ENCODE data around the gene HES1.
"Not testable (repeated sequence)": the region's sequence is repeated elsewhere in the genome, so short reads cannot be mapped to it uniquely, and the experiment has no call there.

Gene HES1

DNA sequence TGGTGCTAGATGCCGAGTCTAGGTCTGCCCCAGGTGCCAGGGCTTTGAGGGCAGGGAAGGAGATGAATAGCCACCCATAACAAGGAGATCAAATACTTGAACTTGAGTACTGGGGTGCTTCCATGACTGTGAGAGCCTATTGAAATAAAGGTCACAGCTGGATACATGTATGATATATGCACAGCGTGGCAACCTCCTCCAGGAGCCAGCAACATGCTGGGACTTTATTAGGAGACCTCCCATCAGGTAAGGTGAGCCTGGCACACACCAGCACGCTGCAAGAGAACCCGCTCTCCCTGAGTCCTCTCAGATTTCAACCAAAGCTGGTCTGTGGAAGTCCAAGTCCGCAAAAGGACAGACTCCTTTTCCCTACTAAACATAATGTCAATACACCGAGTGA lies 10.5 kb upstream of the HES1 start:
- DNase-seq (ENCODE audit: low read depth in 2 of 3, low spot score in 2 of 3), result no peak

DNA sequence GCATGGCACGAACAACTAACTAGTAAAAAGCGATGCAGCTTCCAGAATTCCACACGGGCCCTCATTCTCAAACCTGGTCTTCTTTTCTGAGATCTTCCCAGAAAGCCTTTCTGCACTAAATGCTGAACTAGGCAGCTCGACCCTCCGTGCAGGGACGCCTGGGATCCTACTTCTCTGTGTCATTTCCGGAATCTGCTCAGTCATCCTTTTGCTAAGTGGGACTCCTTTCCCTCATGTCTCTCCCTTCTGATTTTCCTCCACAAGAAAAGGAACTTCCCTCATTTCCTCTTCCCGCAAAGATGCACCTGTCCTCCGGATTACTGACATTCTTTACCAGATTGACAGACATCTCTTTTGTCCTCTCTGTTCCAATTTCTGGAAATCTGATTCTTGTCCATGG lies 9.2 kb upstream of the HES1 start:
- DNase-seq (ENCODE audit: low read depth in 2 of 3, low spot score in 2 of 3), result no peak

DNA sequence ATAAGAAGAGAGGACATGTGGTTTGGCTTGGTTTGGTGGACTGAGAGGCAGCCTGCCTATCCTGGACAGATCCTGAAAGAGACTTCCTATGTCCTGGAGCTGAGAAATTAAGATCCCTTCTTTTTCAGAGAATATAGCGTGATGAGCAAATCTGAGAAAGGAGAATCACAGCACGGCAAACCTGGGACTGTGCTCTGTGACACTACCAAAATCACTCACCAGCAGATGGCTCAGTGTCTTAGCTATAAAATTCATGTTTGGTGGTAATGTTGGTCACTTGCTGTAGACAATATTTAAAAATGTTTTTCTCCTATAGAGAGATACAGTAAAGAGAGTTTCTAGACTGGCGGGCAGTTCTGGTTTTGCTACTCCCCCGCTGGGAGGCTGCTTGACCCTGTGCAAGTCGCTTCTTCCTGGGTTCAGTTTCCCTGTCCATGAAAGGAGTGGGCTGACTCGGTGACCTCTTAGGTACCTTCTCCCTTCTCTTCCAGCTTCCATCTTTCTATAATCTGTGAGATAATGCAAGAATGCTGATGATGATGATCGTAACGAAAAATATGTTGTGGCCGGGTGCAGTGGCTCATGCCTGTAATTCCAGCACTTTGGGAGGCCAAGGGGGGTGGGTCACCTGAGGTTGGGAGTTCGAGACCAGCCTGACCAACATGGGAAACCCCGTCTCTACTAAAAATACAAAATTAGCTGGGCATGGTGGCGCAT lies 7.6 kb upstream of the HES1 start:
- DNase-seq (ENCODE audit: low read depth in 2 of 3, low spot score in 2 of 3), result no peak

DNA sequence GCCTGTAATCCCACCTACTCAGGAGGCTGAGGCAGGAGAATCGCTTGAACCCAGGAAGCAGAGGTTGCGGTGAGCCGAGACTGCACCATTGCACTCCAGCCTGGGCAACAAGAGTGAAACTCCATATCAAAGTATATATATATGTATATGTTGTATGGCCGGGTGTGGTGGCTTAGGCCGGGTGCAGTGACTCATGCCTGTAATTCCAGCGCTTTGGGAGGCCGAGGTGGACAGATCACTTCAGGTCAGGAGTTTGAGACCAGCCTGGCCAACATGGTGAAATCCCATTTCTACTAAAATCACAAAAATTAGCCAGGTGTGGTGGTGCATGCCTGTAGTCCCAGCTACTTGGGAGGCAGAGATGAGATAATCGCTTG lies 7.0 kb upstream of the HES1 start:
- DNase-seq (ENCODE audit: low read depth in 2 of 3, low spot score in 2 of 3), result not testable (repeated sequence)

DNA sequence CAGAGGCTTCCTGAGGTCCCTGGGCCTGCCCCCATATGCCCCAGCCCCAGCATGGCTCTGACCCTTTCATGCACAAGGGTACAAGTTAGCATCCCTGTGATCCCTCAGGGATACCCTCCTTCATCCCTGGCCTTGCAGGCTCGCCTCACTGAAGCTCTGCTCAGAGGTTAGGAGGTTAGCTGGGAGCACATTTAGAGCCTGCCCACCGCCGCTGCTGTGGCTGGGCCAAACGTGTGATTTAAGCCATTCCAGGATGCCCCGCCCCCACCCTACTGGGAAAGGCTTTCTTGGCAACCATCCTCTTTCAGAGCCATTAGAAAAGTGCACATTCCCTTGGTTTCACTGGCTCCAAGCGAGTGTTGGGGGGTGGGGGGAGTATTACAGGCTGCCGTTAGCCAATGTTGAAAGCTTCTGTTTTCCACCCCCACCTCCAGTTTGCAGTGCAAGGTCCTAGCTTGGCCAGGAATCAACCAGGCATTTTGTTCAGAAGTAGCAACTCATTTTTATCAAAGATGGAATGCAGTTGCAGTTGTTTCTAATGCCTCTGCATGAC lies 6.3 kb upstream of the HES1 start:
- no peak for DNase-seq (ENCODE audit: low read depth in 2 of 3, low spot score in 2 of 3)

DNA sequence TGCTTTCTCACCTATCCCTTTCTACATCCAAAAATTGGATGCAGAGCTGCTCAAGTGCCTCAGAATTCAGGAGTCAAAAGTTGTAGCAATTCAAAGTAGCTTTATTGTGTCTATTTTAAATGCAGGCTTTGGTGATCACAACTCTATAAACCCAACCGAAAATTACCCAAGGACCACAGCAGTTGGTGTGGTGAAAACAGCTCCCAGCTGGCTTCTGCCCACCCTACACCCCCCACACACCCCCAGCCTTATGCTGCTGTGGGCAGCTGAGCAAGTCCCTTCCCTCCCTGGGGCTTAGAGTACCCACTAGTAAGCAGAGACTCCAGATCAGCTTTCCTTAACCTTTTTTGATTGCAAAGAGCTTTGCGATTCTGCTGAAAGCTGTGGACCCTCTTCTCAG lies 5.8 kb upstream of the HES1 start:
- DNase-seq (ENCODE audit: low read depth in 2 of 3, low spot score in 2 of 3), result no peak

DNA sequence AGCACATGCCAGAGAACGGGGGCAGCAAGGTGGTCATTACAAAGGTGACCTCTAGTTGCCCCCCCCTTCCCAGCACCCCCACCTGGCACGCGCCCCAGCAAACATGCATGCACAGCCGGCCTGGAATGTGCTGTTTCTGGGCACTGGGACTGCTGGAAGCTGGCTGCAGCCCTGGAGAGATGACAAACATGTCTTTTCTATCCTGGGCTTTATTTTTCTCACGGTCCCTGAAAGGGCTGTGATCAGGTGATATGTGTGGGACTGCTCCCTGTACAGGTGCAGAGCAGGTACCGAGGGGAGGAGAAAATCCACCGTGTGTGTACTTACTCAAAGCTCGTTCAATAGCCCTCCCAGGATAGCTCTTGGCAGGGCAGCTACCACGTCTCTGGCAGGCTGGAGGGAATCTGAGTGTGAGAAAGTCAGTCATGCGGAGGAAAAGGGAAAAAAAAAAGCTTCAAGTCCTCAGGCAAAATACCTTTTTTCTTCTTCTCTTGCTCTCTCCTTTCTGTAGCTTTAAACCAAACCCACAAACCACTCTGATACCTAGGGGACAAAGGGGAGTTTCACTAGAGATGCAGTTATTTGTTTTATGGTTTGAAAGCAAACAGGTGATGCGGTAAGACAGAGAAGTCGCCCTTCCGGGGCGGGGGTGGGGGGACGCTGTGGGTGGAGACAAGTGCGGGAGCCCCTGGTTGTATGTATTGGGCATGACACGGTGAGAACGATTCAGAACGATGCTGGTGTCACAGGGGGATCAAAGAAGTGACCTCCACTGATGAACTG lies 5.0 kb upstream of the HES1 start:
- DNase-seq (ENCODE audit: low read depth in 2 of 3, low spot score in 2 of 3), result no peak

DNA sequence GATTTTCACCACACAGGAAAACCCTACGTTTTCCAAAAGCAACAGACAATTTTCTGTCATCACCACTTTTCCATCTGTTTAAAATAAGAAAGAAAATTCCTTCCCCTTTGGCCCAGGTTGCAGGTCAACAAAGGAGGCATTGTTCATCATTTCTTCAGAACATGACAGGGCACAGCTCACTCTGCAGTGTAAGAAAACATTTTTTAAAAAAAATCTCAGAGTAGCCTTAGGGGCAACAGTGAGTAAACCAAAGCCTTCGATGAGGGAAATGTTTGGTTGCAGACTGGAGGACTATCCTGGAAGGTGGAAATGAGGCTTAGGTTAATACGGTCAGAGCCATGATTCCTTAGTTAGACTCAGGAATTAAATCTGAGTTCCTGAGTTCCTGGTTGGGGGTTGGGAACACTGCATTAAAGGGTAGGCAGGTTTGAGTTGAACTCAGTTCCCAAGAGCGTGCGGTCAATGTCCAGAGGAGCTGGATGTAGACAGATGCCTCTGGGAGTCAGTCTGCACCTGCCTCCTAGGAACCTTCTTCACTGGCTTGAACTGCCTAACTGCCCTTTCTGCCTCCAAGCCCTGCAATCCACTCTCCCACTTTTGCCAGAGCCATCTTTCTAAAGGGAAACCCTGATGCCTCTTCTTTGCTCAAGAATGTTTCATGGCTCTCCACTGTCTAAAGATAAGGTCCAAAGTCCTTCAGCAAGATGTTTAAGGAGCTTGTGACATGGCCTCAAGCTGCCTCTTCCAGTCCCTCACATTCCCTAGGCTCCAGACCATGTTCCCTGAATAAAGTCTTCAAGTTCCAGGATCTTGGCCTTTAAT lies 3.3 kb upstream of the HES1 start:
- no peak for DNase-seq (ENCODE audit: low read depth in 2 of 3, low spot score in 2 of 3)

DNA sequence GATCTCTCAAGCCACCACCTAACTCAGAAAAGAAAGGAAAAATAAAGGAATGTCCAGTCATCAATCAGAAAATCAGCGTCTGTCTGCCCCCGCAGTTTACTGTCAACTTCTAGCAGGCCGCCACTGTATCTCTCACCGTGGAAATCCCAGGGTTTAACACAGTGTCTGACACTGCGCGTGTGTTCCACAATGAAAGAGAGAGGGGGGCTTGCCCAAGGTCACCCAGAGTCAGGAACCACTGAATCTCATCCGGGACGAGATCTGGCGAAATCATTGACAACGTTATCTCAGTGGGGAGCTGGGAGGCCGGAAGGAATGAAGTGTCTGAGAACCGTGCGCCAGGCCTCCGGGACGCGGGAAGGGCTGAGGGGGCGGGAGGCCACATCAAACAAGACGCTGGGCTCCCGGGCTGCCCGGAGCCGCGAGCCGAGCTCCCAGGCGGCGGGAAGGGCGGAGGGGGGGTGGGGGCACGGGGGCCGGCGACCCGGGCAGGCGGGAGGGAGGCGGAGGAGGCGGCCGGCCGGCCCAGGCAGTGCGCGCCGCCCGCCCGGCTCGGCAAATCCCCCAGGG lies 2.2 kb upstream of the HES1 start:
- no peak for DNase-seq (ENCODE audit: low read depth in 2 of 3, low spot score in 2 of 3)

DNA sequence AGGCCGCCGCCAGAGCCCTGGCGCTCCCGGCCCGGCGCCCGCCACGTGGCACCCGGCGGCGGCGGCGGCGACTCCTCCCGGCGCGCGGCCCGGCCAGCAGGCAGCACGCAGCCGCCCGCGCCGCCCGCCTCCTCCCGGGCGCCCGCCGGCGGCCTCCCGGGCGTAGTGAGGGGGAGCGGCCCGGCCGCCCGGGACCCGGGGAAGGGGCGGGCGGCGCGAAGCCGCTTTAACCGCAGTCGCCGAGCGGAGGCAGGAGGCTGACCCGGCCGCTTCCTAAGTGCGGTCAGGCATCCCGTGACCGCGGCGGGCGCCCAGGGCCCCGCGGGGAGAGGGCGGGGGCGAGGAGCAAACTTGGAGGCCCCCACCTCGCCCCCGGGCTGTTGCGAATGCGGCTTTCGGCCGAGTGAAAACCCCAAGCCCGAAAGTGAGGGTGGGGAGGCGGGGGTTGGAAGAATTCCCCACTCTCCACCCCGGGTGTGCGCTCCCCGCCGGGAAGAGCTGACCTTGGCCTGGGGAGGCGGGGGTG lies 1.7 kb upstream of the HES1 start:
- peak in 2 of 3 experiments; percentile 29 to 49 for DNase-seq (ENCODE audit: low read depth in 2 of 3, low spot score in 2 of 3)

DNA sequence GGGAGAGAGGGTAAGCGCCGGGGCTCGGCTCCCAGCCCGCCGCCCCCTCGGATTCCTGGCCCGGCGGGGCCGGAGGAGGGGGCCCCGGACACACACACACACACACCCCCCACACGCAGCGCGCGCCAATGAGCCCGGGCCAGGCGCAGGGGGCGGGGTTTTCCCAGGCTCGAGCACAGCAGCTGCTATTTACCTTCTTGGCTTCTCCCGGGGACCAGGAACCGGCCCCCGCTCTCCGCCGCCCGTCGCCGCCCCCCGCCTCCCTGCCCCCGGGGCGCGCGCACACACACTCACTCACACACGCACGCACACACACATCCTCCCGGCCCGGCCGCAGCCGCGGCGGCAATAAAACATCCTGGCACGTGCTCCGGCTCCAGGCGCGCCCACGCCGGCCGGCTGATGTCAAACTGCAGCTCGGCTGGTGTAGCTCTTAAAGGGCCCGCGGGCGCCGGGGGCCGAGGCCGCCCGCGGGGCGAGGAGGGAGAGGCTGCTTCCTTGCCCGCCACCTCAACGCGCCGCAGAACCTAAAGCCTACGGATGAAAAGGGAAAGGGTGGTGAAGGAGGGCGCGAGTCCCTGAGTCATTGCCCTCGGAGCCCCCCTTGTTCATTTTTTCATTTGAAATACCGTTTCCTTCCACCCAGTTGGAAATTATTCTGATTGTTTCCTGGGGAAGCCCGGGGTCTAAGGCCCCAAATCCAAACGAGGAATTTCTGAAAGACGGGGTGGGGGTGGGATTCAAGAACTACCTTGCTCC lies 1.0 kb upstream of the HES1 start:
- DNase-seq (ENCODE audit: low read depth in 2 of 3, low spot score in 2 of 3), result peak; percentile 40 to 59 (median 45)

DNA sequence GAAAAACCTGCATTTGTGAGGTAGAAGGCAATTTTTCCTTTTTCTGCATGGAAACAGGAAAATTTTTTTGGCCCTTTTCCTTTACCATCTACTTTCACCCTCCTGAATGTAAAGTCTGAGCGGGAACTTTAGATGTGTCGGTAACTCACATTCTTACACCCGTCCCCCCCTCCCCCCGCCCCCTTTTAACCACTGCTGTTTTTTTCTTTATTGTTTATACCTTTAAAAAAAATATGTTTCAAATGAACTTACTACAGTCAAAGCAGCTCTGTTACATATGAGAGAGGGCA lies 487 bp upstream of the HES1 start:
- DNase-seq (ENCODE audit: low read depth in 2 of 3, low spot score in 2 of 3), result no peak

DNA sequence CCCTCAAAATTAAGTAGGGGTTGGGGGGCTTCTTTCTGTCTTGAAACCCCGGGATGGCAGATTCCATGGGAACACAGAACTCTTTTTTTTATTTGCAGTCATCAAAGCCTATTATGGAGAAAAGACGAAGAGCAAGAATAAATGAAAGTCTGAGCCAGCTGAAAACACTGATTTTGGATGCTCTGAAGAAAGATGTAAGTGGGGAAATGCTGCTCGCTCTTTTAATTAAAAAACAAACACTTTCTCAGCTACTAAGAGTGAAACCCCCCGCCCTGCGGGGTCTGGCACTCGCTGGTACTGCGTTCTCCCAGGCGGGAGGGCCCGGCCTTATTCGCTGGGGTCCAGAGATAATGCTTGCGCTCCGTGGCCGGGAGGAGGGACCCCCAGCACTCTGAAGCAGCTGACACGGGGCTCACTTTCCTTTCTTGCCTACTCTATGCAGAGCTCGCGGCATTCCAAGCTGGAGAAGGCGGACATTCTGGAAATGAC lies 615 bp downstream of the HES1 start:
- DNase-seq (ENCODE audit: low read depth in 2 of 3, low spot score in 2 of 3), result no peak

DNA sequence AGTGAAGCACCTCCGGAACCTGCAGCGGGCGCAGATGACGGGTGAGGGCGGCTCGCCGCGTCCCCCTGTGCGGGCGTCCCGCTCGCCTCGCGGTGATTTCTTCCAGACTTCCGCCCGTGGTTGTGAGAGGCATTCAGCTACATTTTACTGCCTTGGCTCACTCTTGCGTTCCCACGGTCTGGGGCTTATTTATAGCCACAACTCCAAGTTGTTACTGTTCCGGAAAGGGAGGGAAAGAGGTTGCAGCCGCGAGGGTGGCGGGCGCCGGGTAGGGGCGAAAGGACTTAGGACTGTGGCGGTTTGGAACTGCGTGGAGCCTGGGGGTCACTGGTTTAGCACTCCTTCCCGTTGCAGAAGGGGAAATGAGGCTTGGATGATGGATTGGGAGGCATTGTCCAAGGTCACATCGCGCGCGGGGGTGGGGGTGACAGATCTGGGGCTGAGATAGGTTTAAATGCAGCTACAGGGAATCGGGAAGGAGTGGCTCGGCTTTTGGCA lies 1.1 kb downstream of the HES1 start:
- DNase-seq (ENCODE audit: low read depth in 2 of 3, low spot score in 2 of 3), result no peak

DNA sequence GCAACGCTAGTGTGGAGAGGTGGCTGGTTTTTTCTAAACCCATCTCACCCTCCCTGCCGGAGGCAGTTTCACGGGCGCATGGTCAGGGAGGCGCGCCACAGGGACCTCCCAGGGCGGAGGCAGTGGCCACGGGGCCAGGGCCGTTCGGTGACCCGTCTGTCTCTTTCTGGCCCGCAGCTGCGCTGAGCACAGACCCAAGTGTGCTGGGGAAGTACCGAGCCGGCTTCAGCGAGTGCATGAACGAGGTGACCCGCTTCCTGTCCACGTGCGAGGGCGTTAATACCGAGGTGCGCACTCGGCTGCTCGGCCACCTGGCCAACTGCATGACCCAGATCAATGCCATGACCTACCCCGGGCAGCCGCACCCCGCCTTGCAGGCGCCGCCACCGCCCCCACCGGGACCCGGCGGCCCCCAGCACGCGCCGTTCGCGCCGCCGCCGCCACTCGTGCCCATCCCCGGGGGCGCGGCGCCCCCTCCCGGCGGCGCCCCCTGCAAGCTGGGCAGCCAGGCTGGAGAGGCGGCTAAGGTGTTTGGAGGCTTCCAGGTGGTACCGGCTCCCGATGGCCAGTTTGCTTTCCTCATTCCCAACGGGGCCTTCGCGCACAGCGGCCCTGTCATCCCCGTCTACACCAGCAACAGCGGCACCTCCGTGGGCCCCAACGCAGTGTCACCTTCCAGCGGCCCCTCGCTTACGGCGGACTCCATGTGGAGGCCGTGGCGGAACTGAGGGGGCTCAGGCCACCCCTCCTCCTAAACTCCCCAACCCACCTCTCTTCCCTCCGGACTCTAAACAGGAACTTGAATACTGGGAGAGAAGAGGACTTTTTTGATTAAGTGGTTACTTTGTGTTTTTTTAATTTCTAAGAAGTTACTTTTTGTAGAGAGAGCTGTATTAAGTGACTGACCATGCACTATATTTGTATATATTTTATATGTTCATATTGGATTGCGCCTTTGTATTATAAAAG lies 1.8 kb downstream of the HES1 start:
- peak in 2 of 3 experiments; percentile 20 to 29 for DNase-seq (ENCODE audit: low read depth in 2 of 3, low spot score in 2 of 3)

DNA sequence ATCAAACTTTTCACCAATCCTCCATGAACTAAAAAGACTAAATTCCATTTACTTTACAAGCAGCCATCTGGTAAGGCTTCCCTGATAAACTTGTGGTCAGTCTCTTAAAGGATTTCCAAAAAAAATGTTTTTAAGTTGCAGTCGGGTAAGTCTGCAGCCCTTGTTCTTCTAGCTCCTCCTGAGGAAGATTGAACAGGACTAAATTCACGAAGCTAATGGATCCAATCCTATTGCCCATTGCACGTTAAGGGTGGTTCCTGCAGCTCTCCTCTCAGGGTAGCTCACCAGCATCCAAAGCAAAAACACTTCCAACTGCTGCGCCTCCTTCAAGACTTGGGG lies 2.8 kb downstream of the HES1 start:
- no peak for DNase-seq (ENCODE audit: low read depth in 2 of 3, low spot score in 2 of 3)

DNA sequence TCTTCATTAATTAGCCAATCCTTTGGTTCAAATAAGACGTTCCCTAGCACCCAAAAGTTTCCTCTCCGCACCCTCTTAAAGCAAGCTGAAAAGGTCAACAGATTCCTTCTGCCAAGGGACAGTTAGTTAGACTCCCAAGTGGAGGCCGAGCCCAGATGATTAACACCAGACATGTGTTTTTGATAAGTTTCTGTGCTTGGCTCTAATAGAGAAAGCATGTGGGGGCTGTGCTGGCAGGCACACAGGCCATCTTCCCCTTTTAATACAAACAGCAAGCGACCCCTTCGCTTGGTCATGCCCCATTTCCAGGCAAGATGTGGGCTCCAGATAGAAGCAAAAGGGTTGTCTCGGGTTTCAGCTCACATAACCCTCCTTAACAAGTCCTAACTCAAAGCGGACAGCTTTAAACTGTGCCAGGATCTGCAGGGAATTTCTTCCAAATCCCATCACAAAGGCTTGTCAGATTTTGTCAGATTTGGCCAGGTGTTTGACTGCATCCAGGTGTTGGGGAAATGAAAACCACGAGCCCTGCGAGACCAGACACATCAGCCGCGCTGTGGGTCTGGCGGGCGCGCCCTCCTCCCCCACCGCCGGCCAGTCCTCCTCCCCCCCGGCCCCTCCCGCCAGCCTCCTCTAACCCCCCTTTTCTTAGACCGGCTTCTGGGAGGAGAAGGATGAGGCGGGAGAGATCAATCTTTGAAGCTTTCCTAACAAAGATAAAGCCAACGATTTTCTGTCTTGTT lies 3.3 kb downstream of the HES1 start:
- no peak for DNase-seq (ENCODE audit: low read depth in 2 of 3, low spot score in 2 of 3)

DNA sequence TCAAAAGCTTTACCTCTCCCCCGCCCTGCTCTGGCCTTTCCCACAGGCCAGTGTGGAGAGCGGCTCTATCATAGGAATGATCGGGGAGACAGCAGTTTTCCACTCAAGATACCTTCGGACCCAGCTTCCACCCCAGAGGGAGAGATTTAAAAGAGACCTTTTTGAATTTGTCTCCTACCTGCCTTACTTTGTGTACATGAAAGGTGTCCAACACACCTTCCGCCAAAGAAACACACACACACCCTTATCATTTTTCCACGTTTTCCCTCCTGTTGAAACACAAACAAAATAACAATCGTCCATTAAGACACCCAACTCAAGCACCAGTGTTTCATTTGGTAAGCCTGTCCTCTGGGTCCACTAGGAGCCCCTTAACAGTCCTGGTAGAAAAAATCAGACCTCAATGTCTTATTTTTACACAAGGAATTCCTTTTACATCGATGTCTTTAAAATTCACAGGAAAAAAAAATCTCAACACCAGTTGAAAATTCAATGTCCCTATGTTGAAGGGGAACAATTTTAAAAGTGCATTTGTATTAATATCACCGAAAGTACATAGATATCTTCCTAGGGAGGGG lies 4.0 kb downstream of the HES1 start:
- DNase-seq (ENCODE audit: low read depth in 2 of 3, low spot score in 2 of 3), result no peak

Measured in activated CD8-positive, alpha-beta memory T cell treated with anti-CD3 and anti-CD28 coated beads for 48 hours (primary cell).